Glutamatergic neuron (in vitro differentiated cells): ENCODE results near the gene CACNA1C. TPM values are rescaled to one million over a fixed set of nuclear protein-coding genes. Genes with fewer than 3 reads are reported as not detected.

ENCODE experiments used
- DNase-seq: peaks from one replicate; pipeline ENCODE4 v3.0.0; 2022
- H3K27ac Mint-ChIP-seq: one replicate; pipeline ENCODE4 v1.8.0; 2020; ENCODE audit warnings: mild to moderate bottlenecking, mixed read lengths, inconsistent platforms; ENCODE audit not compliant: unreplicated experiment
- H3K27me3 Mint-ChIP-seq: one replicate; pipeline ENCODE4 v1.8.0; 2020; ENCODE audit warnings: mild to moderate bottlenecking, moderate library complexity, mixed read lengths, inconsistent platforms; ENCODE audit not compliant: unreplicated experiment
- H3K36me3 Mint-ChIP-seq: one replicate; pipeline ENCODE4 v1.8.0; 2020; ENCODE audit warnings: mild to moderate bottlenecking, mixed read lengths, inconsistent platforms; ENCODE audit not compliant: unreplicated experiment
- H3K4me1 Mint-ChIP-seq: one replicate; pipeline ENCODE4 v1.8.0; 2020; ENCODE audit warnings: mild to moderate bottlenecking, low read depth, mixed read lengths, inconsistent platforms; ENCODE audit not compliant: unreplicated experiment
- H3K4me3 Mint-ChIP-seq: one replicate; pipeline ENCODE4 v1.8.0; 2020; ENCODE audit warnings: mild to moderate bottlenecking, mixed read lengths, inconsistent platforms; ENCODE audit not compliant: unreplicated experiment
- H3K9me3 Mint-ChIP-seq: one replicate; pipeline ENCODE4 v1.8.0; 2020; ENCODE audit warnings: mild to moderate bottlenecking, moderate library complexity, mixed read lengths, inconsistent platforms; ENCODE audit not compliant: unreplicated experiment
- total RNA-seq: library from RNA; stranded (reverse); fragmentation: NEBNext Ultra II Directional; extraction: Animal tissue kit (Norgen Biotek cat#: 25700); gene quantifications from one replicate; pipeline ENCODE4 v1.2.1, GENCODE V29; 2021; ENCODE audit not compliant: unreplicated experiment
- TF ChIP-seq, protein P1 (sequence below): fragments of 200-600 bp; sonication (generic); IDR thresholded peaks from one replicate; pipeline ENCODE4 v1.5.0; 2021; ENCODE audit not compliant: partially characterized antibody, unreplicated experiment

Gene CACNA1C
- total RNA-seq, 1 donor from 2014 or later: 11.0 TPM

DNA sequence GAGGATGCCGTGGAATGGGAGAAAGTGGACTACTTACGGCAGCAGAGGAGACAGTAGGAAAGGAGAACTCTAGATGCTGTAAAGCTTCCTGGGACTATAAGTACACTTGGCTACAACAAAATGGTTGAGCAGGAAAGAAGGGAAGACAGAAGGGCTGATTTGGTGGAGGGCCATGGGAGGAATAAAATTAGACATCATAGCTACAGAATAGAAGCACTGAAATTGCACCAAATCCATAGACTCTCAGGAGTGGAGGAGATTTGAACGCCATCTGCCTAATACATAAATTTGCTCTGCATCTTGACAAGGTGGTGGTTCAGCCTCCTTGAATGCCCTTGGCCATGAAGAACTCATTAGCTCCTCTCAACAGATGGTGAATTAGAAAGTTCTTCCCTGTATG lies 32.3 kb upstream of the CACNA1C start:
- no peaks in the 10 kb centered on the region for H3K9me3 Mint-ChIP-seq
- no peaks in the 10 kb centered on the region for H3K4me1 Mint-ChIP-seq
- no peak overlapping the region for H3K4me3 Mint-ChIP-seq
- H3K27me3 Mint-ChIP-seq: peaks cover 2% of the 10 kb centered on the region
- DNase-seq: no peak
- no peaks in the 10 kb centered on the region for H3K36me3 Mint-ChIP-seq
- TF ChIP-seq, protein P1, sequence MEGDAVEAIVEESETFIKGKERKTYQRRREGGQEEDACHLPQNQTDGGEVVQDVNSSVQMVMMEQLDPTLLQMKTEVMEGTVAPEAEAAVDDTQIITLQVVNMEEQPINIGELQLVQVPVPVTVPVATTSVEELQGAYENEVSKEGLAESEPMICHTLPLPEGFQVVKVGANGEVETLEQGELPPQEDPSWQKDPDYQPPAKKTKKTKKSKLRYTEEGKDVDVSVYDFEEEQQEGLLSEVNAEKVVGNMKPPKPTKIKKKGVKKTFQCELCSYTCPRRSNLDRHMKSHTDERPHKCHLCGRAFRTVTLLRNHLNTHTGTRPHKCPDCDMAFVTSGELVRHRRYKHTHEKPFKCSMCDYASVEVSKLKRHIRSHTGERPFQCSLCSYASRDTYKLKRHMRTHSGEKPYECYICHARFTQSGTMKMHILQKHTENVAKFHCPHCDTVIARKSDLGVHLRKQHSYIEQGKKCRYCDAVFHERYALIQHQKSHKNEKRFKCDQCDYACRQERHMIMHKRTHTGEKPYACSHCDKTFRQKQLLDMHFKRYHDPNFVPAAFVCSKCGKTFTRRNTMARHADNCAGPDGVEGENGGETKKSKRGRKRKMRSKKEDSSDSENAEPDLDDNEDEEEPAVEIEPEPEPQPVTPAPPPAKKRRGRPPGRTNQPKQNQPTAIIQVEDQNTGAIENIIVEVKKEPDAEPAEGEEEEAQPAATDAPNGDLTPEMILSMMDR: no peak
- no peak overlapping the region for H3K27ac Mint-ChIP-seq

DNA sequence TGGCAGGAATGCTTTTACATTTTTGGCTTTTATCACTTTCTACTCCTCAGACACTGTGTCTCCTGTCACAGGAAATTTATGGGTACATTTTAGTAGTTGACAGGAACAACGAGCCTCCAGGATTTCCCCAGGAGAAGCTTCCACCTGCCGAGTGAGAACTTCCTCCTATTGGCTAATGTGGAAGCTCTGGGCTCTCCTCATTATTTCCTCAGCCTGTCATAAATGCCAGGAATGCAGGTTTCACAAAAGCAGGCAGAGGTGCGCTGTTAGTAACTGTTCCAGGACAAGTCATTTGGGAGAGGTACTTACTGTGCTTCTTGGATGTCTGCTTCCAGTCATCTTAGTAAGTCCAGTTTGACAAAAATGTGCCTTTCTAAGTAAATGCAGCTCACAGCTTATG lies 29.4 kb upstream of the CACNA1C start:
- H3K27ac Mint-ChIP-seq: no peak overlapping the region
- no peak for DNase-seq
- no peaks in the 10 kb centered on the region for H3K9me3 Mint-ChIP-seq
- H3K4me1 Mint-ChIP-seq: no peaks in the 10 kb centered on the region
- H3K36me3 Mint-ChIP-seq: no peaks in the 10 kb centered on the region
- no peak overlapping the region for H3K4me3 Mint-ChIP-seq
- TF ChIP-seq, protein P1: no peak
- peaks cover 2% of the 10 kb centered on the region for H3K27me3 Mint-ChIP-seq

DNA sequence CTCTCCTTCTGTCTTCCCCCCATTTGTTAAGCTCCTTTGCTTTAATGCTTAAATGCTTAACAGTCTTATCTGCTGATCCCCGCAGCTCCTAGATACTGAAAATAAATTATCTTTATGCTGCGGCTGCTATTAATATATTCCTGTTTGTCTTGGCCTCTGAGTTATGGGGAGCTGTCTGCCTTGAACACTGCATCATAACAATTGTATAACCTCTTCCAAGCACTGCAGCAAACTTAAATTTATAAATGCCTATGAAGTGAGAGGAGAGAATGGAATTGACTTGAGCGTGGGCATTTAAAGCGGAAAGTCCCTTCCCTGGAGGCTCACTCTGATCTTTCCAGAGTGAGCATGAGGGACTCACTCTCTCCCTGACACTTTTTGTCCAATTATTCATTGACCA lies 25.4 kb upstream of the CACNA1C start:
- TF ChIP-seq, protein P1: no peak
- Mint-ChIP-seq H3K27me3 (peaks cover 3% of the 10 kb centered on the region), H3K4me3 (no peak overlapping the region), H3K36me3 (no peaks in the 10 kb centered on the region), H3K27ac (no peak overlapping the region), H3K4me1 (no peaks in the 10 kb centered on the region), H3K9me3 (no peaks in the 10 kb centered on the region)
- DNase-seq: no peak

DNA sequence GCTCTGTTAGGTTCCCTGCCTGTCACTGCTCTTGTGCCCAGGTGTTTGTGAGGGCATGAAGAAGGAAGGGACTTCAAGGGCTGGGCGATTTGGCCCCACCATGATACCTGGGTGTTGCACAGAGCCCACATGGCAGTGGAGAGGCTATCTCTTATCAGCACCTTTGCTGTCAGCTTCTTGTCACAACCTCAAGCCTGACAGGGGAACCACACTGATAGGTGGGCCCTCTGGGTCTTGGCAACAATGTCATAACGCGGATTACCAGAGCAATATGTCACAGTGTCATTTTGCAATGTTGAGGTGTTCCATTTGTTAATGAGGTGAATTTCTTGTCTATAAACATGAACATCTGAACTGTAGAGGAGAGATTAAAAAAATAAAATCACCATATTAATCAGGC lies 22.9 kb upstream of the CACNA1C start:
- TF ChIP-seq, protein P1: no peak
- no peak for DNase-seq
- no peaks in the 10 kb centered on the region for H3K4me1 Mint-ChIP-seq

DNA sequence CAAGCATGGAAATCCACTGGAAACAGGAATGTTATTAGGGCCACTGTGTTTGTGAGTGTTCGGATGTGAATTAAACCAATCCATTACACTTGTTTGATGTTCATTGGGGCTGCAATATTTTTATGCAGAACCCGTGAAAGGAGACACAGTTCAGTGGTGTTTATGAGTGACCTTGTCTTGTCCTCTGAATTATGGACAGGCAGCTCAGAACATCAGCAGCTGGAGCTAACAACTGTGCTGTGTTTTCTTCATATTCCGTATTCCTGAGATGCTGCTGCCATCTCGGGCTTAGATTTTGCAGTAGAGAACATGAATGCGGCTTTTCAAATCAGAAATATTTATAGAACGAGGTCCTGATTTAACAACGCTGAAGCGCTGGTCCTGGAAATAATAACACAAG lies 20.3 kb upstream of the CACNA1C start:
- peaks cover 3% of the 10 kb centered on the region for H3K27me3 Mint-ChIP-seq
- no peak overlapping the region for H3K27ac Mint-ChIP-seq
- H3K4me3 Mint-ChIP-seq: no peak overlapping the region
- TF ChIP-seq, protein P1: no peak
- no peaks in the 10 kb centered on the region for H3K36me3 Mint-ChIP-seq
- H3K4me1 Mint-ChIP-seq: peaks cover 3% of the 10 kb centered on the region
- no peak for DNase-seq
- peaks cover 3% of the 10 kb centered on the region for H3K9me3 Mint-ChIP-seq

More for the DNA sequence above, 22.9 kb upstream of the CACNA1C start:
- no peak overlapping the region for H3K27ac Mint-ChIP-seq
- no peaks in the 10 kb centered on the region for H3K36me3 Mint-ChIP-seq
- H3K27me3 Mint-ChIP-seq: peaks cover 1% of the 10 kb centered on the region
- H3K4me3 Mint-ChIP-seq: no peak overlapping the region
- no peaks in the 10 kb centered on the region for H3K9me3 Mint-ChIP-seq
